Measurements from ENCODE around the gene ZAR1.

The ZAR1 gene

GRCh38 chr4:48490680-48491513, 845 bp downstream of the ZAR1 start:
- no peak for DNase-seq

GRCh38 chr4:48491514-48492176, 1.6 kb downstream of the ZAR1 start:
- DNase-seq, result no peak

GRCh38 chr4:48493452-48494100, 3.5 kb downstream of the ZAR1 start:
- no peak for DNase-seq

GRCh38 chr4:48495941-48496340, 5.9 kb downstream of the ZAR1 start:
- DNase-seq, result no peak

- DNase-seq, result no peak
Measured at GRCh38 chr4:48498895-48499294, 8.8 kb downstream of the ZAR1 start.

GRCh38 chr4:48499551-48500066, 9.6 kb downstream of the ZAR1 start:
- DNase-seq, result no peak

GRCh38 chr4:48503233-48504025, 13.4 kb downstream of the ZAR1 start:
- DNase-seq, result no peak

GRCh38 chr4:48504026-48504330, 13.9 kb downstream of the ZAR1 start:
- no peak for DNase-seq

- DNase-seq, result no peak
Measured at GRCh38 chr4:48504352-48504751, 14.3 kb downstream of the ZAR1 start.

- no peak for DNase-seq
Measured at GRCh38 chr4:48506716-48507115, 16.7 kb downstream of the ZAR1 start.

GRCh38 chr4:48509543-48509942, 19.5 kb downstream of the ZAR1 start:
- no peak for DNase-seq

- DNase-seq, result no peak
Measured at GRCh38 chr4:48518143-48518542, 28.1 kb downstream of the ZAR1 start.

GRCh38 chr4:48526406-48526805, 36.4 kb downstream of the ZAR1 start:
- no peak for DNase-seq

- DNase-seq, result no peak
Measured at GRCh38 chr4:48538358-48538757, 48.3 kb downstream of the ZAR1 start.

- DNase-seq, result no peak
Measured at GRCh38 chr4:48539597-48539996, 49.5 kb downstream of the ZAR1 start.

GRCh38 chr4:48542888-48543287, 52.8 kb downstream of the ZAR1 start:
- no peak for DNase-seq

- DNase-seq, result no peak
Measured at GRCh38 chr4:48543796-48544195, 53.7 kb downstream of the ZAR1 start.

Measured in effector CD8-positive, alpha-beta T cell (primary cell).